GM12878 (cell line): ENCODE results near the gene SLCO2B1. TPM values are rescaled to one million over a fixed set of nuclear protein-coding genes. Genes with fewer than 3 reads are reported as not detected.

ENCODE experiments used
- ATAC-seq: fragments of 200-7000 bp; cut with Tn5 transposase; 3 replicates; pipeline ENCODE4 v1.9.1; 2020; ENCODE audit warnings: mild to moderate bottlenecking, moderate library complexity
- BruUV-seq: library from RNA; stranded (reverse); fragments of 400-500 nt; replicated peaks from 2 replicates; lab custom pipeline; 2021; lab: Mats Ljungman, UMichigan
- CTCF ChIA-PET: fragments of 300-600 bp; sonication (Branson Sonifier 250); formaldehyde crosslinking; extraction: SDS; loops from one replicate; lab custom pipeline; 2021; ENCODE audit warnings: inconsistent platforms; lab: Yijun Ruan, JAX
- POLR2A ChIA-PET: fragments of 350-600 bp; formaldehyde crosslinking; extraction: SDS; loops from one replicate; lab custom pipeline; 2021; ENCODE audit warnings: inconsistent platforms; lab: Charles Lee
- RAD21 ChIA-PET: fragments of 300-600 bp; sonication (Branson Sonifier 250); formaldehyde crosslinking; loops from one replicate; lab custom pipeline; 2023; ENCODE audit warnings: antibody characterized with exemption; ENCODE audit not compliant: unreplicated experiment; lab: Charles Lee
- SMC1A ChIA-PET: fragments of 300-600 bp; sonication (Branson Sonifier 250); formaldehyde crosslinking; loops from one replicate; lab custom pipeline; 2023; ENCODE audit not compliant: unreplicated experiment, uncharacterized antibody; lab: Charles Lee
- DNase-seq: peaks from one replicate; pipeline ENCODE4 v3.0.0-alpha.2; 2011; ENCODE audit warnings: low read depth, low spot score
- FAIRE-seq: peaks from 3 replicates; lab custom pipeline; 2011; peaks lifted over from hg19 to GRCh38; lab: Jason Lieb, UNC
- H2AFZ ChIP-seq: 2 replicates; pipeline ENCODE4 v1.6.0; 2011; ENCODE audit warnings: low read depth, low read length, control low read depth; ENCODE audit not compliant: control insufficient read depth
- H3K27ac ChIP-seq: 2 replicates; pipeline ENCODE4 v1.5.1; 2011; ENCODE audit warnings: control low read depth; ENCODE audit not compliant: control insufficient read depth, insufficient read depth
- H3K27me3 ChIP-seq, 2 experiments: replicated peaks in 1 of 2; 2 replicates each; pipeline versions ENCODE4 v1.6.0 to v1.6.1; 2011; ENCODE audit warnings: low read length in 1 of 2; ENCODE audit not compliant: control insufficient read depth in 2 of 2, insufficient read depth in 2 of 2
- H3K36me3 ChIP-seq, 2 experiments: 2 replicates each; pipeline ENCODE4 v1.5.1; 2011; ENCODE audit warnings: low read length in 1 of 2; ENCODE audit not compliant: control insufficient read depth in 2 of 2, insufficient read depth in 2 of 2
- H3K4me1 ChIP-seq: 2 replicates; pipeline ENCODE4 v1.6.1; 2011; ENCODE audit warnings: mild to moderate bottlenecking, low read length, moderate library complexity, mixed read lengths; ENCODE audit not compliant: control insufficient read depth, insufficient read depth
- H3K4me2 ChIP-seq: 2 replicates; pipeline ENCODE4 v1.6.0; 2011; ENCODE audit warnings: control low read depth; ENCODE audit not compliant: control insufficient read depth, insufficient read depth
- H3K4me3 ChIP-seq: fragments of 200-600 bp; sonication (generic); 2 replicates; pipeline ENCODE4 v1.5.1; 2016
- H3K79me2 ChIP-seq: 2 replicates; pipeline ENCODE4 v1.6.0; 2011; ENCODE audit warnings: low read length; ENCODE audit not compliant: control insufficient read depth, insufficient read depth
- H3K9ac ChIP-seq: 2 replicates; pipeline ENCODE4 v1.8.0; 2011; ENCODE audit warnings: low read length, control low read depth, mixed read lengths; ENCODE audit not compliant: control insufficient read depth, insufficient read depth
- H3K9me3 ChIP-seq: replicated peaks from 3 replicates; pipeline ENCODE4 v1.5.1; 2011; ENCODE audit warnings: mild to moderate bottlenecking, low read length; ENCODE audit not compliant: control insufficient read depth, insufficient read depth
- H4K20me1 ChIP-seq: 2 replicates; pipeline ENCODE4 v1.6.0; 2011; ENCODE audit not compliant: control insufficient read depth, insufficient read depth
- BRCA1 ChIP-seq: IDR thresholded peaks from 2 replicates; pipeline ENCODE4 v1.6.1; 2011; ENCODE audit warnings: low read depth, low read length, improper control_type of control experiment
- CBFB ChIP-seq: IDR thresholded peaks from 2 replicates; pipeline ENCODE4 v1.6.1; 2016; ENCODE audit warnings: antibody characterized with exemption, low read depth
- CEBPB ChIP-seq, 2 experiments: fragments of 150-350 bp in 1 of 2; IDR thresholded peaks; 2 replicates each; pipeline ENCODE4 v1.6.1; 2012 to 2014; ENCODE audit warnings: low read depth in 2 of 2, low read length in 2 of 2, borderline replicate concordance in 1 of 2, inconsistent platforms in 1 of 2
- FOXM1 ChIP-seq: IDR thresholded peaks from 2 replicates; pipeline ENCODE4 v1.6.1; 2012; ENCODE audit warnings: low read depth, mild to moderate bottlenecking, inconsistent platforms, low read length, moderate library complexity
- GABPA ChIP-seq: IDR thresholded peaks from 2 replicates; pipeline ENCODE4 v1.6.1; 2014; ENCODE audit warnings: antibody characterized with exemption, low read depth, mild to moderate bottlenecking, inconsistent platforms
- HCFC1 ChIP-seq: fragments of 150-350 bp; IDR thresholded peaks from 2 replicates; pipeline ENCODE4 v1.6.1; 2014; ENCODE audit warnings: low read length
- MTA3 ChIP-seq: IDR thresholded peaks from 2 replicates; pipeline ENCODE4 v1.6.1; 2012; ENCODE audit warnings: low read length, inconsistent platforms, borderline replicate concordance
- NFIC ChIP-seq: IDR thresholded peaks from 2 replicates; pipeline ENCODE4 v1.6.1; 2012; ENCODE audit warnings: low read depth, mild to moderate bottlenecking, inconsistent platforms, low read length, moderate library complexity
- PAX5 ChIP-seq: IDR thresholded peaks from 2 replicates; pipeline ENCODE4 v1.6.1; 2011; ENCODE audit warnings: low read depth, low read length, borderline replicate concordance
- POLR2AphosphoS2 ChIP-seq: IDR thresholded peaks from 2 replicates; pipeline ENCODE4 v1.6.1; 2011; ENCODE audit warnings: low read depth, mild to moderate bottlenecking, low read length, improper control_type of control experiment, moderate library complexity
- RB1 ChIP-seq: fragments of 450-650 bp; formaldehyde crosslinking; IDR thresholded peaks from 2 replicates; pipeline ENCODE4 v1.6.1; 2017; ENCODE audit warnings: mild to moderate bottlenecking, borderline replicate concordance
- REST ChIP-seq: IDR thresholded peaks from 2 replicates; pipeline ENCODE4 v1.6.1; 2012; ENCODE audit warnings: mild to moderate bottlenecking, low read depth, low read length
- SMAD5 ChIP-seq: IDR thresholded peaks from 2 replicates; pipeline ENCODE4 v1.6.1; 2016; ENCODE audit warnings: antibody characterized with exemption, low read depth
- SREBF1 ChIP-seq: IDR thresholded peaks from 2 replicates; pipeline ENCODE4 v1.6.1; 2012; ENCODE audit warnings: mild to moderate bottlenecking, low read length
- SUPT20H ChIP-seq: IDR thresholded peaks from 2 replicates; pipeline ENCODE4 v1.6.1; 2011; ENCODE audit warnings: low read depth, mild to moderate bottlenecking, low read length, moderate library complexity, borderline replicate concordance; ENCODE audit not compliant: control insufficient read depth
- TAF1 ChIP-seq: IDR thresholded peaks from 2 replicates; pipeline ENCODE4 v1.6.1; 2011; ENCODE audit warnings: mild to moderate bottlenecking, low read depth, low read length, borderline replicate concordance
- TCF12 ChIP-seq: IDR thresholded peaks from 2 replicates; pipeline ENCODE4 v1.6.1; 2011; ENCODE audit warnings: low read depth, mild to moderate bottlenecking, low read length
- ZNF622 ChIP-seq: fragments of 450-650 bp; IDR thresholded peaks from 2 replicates; pipeline ENCODE4 v1.6.1; 2017; ENCODE audit warnings: mild to moderate bottlenecking, inconsistent platforms
- ZZZ3 ChIP-seq: IDR thresholded peaks from 2 replicates; pipeline ENCODE4 v1.6.1; 2011; ENCODE audit warnings: low read depth; ENCODE audit not compliant: control insufficient read depth, insufficient read length
- WGBS: methylation state at CpG from one replicate; pipeline ENCODE4 v1.1.6; 2016; ENCODE audit warnings: low lambda C conversion rate; ENCODE audit not compliant: insufficient replicate concordance, insufficient coverage; ENCODE audit errors: missing lambda C conversion rate; 5-methylcytosine and 5-hydroxymethylcytosine counted together
- in situ Hi-C: fragments of 300-500 bp; cut with MboI; formaldehyde crosslinking; loops from 9 replicates; pipeline ENCODE4 v1.14.3; 2018; ENCODE audit warnings: mixed read lengths
- intact Hi-C: fragments of 100-400 bp; cut with micrococcal nuclease; formaldehyde crosslinking; loops from one replicate; pipeline ENCODE4 v1.14.2; 2022; ENCODE audit not compliant: unreplicated experiment
- polyA plus RNA-seq, 11 experiments: library from polyadenylated mRNA; depleted of rRNA in 4 of 11; unstranded in 6 of 11; stranded (reverse) in 5 of 11; fragments of >200 nt; fragmentation: Nextera tagmentation in 4 of 11; fragmentation: Illumina TruSeq in 1 of 11; extraction: Ambion mirVana in 4 of 11; extraction: Trizol in 1 of 11; gene quantifications; 1 replicate in 1 of 11; 2 replicates in 10 of 11; pipeline versions ENCODE4 v1.2.1 to v1.2.3, GENCODE V29; 2011 to 2016; ENCODE audit warnings: inconsistent platforms in 2 of 11, missing spikeins in 2 of 11, low read depth in 1 of 11
- total RNA-seq, 4 experiments: library from RNA; depleted of rRNA in 3 of 4; stranded (reverse); fragments of >200 nt in 3 of 4; fragmentation: Illumina TruSeq in 1 of 4; extraction: Trizol in 1 of 4; gene quantifications; 2 replicates each; pipeline versions ENCODE4 v1.2.1 to v1.2.3, GENCODE V29; 2013 to 2021
- TF ChIP-seq, protein P1 (sequence below): IDR thresholded peaks from 2 replicates; pipeline ENCODE4 v1.6.1; 2011; ENCODE audit warnings: mild to moderate bottlenecking, low read depth, low read length, moderate library complexity; ENCODE audit not compliant: insufficient replicate concordance

SLCO2B1 gene
- total and polyA plus RNA-seq, 10 of the 15 experiments (the other 5 are each of a cell fraction or from before 2014, with no cell fraction given), result 0.05 to 3.5 (median 0.93) TPM; not detected in 2

DNA sequence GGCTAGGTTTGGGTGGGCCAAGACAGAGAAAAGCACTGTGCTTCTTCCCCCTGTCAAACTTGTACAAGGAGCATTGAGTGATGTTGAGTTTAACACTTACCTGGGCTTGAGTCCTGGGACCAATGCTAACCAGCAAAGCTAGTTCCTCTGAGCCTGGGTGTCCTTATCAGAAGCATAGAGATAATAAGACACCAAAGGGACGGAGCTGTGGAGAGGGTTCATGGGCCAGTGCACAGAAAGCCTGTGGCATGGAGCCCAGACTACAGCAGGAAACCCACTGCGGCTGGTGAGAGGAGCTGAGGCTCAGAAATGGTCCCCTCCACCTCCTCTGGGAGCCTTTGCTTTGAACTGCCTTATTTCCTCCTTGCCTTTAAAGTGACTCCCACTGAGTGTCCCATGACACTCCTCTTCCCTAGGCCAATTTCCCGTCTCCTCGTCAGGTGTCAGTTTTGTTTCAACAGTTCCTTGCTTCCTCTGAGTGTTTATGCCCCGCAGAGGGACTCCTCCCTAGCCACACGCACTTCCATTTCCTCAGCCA is 9.4 kb downstream of the SLCO2B1 start (continued):
- no peak for TF ChIP-seq FOXM1
- TF ChIP-seq ZNF622, result no peak
- TF ChIP-seq CBFB, result no peak

GRCh38 chr11:75160880-75161279 is 10.0 kb downstream of the SLCO2B1 start:
- WGBS, result 24% methylated on average over 1 of the region's 1 CpG
- Histone ChIP-seq H3K36me3 (no peaks in the 10 kb centered on the region), H3K4me1 (no peaks in the 10 kb centered on the region), H3K4me3 (no peak overlapping the region), H2AFZ (no peak overlapping the region), H3K79me2 (no peaks in the 10 kb centered on the region), H3K9me3 (no peaks in the 10 kb centered on the region; the same call in 2 of the 3 replicates), H3K4me2 (no peak overlapping the region), H3K27me3 (no peaks in the 10 kb centered on the region; a peak in 2 of 4 replicates), H3K9ac (no peak overlapping the region), H3K27ac (no peak overlapping the region), H4K20me1 (no peaks in the 10 kb centered on the region)
- no TSS peak for BruUV-seq
- CTCF ChIA-PET, result no interaction called here
- intact Hi-C loops, result no loop called here
- POLR2A ChIA-PET, result no interaction called here
- SMC1A ChIA-PET, result no interaction called here
- FAIRE-seq (no peak), ATAC-seq (no peak), DNase-seq (no peak)
- in situ Hi-C loops, result no loop called here
- RAD21 ChIA-PET, result interaction anchor here (1.4 kb wide), 1 partner anchor 18 kb away, joined by 3 read pairs; no protein-coding TSS in a partner anchor
- TF ChIP-seq TAF1 (no peak), RB1 (no peak), MTA3 (no peak), PAX5 (no peak), HCFC1 (no peak), REST (no peak), NFIC (no peak), GABPA (no peak), BRCA1 (no peak), POLR2AphosphoS2 (no peak), TCF12 (no peak), SMAD5 (no peak), CEBPB (IDR thresholded peaks at IDR 0.05; ENCODE audit: borderline replicate concordance in 1 of 2, low read depth in 2 of 2, low read length in 2 of 2) (no peak), SUPT20H (no peak), SREBF1 (no peak), ZZZ3 (no peak)
- TF ChIP-seq, protein P1, sequence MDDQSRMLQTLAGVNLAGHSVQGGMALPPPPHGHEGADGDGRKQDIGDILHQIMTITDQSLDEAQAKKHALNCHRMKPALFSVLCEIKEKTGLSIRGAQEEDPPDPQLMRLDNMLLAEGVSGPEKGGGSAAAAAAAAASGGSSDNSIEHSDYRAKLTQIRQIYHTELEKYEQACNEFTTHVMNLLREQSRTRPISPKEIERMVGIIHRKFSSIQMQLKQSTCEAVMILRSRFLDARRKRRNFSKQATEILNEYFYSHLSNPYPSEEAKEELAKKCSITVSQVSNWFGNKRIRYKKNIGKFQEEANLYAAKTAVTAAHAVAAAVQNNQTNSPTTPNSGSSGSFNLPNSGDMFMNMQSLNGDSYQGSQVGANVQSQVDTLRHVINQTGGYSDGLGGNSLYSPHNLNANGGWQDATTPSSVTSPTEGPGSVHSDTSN, result no peak
